ENCODE data around the gene TRAPPC2B.

DNA sequence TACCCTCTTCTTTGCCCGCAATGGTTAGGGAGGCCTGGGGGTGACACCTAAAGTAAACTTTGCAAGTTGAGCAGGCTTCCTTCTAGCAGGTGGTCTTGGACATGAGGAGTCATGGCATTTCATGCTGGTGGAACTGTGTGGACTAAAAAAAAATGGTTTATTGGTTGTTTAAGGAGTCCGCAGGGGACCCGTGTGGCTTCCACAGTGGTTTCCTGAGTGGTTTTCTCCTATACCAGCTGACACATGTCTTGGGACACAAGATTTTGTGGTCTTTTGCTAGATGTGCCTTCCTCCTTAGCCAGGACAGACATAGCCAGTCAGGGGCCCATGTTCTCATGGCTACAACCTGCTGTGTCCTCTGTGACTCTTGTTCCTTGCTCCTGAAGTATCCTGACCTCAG, 41.6 kb upstream of the TRAPPC2B start:
- TF ChIP-seq CTCF (optimal IDR thresholded peaks at IDR 0.05 in 1 of 3, IDR thresholded peaks at IDR 0.05 in 1 of 3, conservative IDR thresholded peaks at IDR 0.05 in 1 of 3; ENCODE audit: extremely low read depth in 1 of 3, insufficient read depth in 2 of 3, low read length in 3 of 3) (no peak), EZH2 (IDR thresholded peaks at IDR 0.05; ENCODE audit: low read length) (no peak)

Measured in keratinocyte (primary cell).